Fibroblast of the aortic adventitia (primary cell): ENCODE measurements around the gene SUCLG2. TPM values are rescaled to one million over a fixed set of nuclear protein-coding genes. Genes with fewer than 3 reads are reported as not detected.
A peak's percentile ranks its signal among the peaks of the same experiment; 100 is the strongest.

Experiments
- DNase-seq: peaks from one replicate; pipeline ENCODE4 v3.0.0-alpha.2; 2010; ENCODE audit warnings: low read depth
- H3K4me3 ChIP-seq: 2 replicates; pipeline ENCODE4 v1.5.1; 2011; ENCODE audit warnings: low read depth, mild to moderate bottlenecking, control low read depth, low read length, moderate library complexity
- CTCF ChIP-seq: IDR thresholded peaks from 2 replicates; pipeline ENCODE4 v1.5.1; 2011; ENCODE audit warnings: mild to moderate bottlenecking, low read length, control low read depth, inconsistent platforms; ENCODE audit not compliant: insufficient read depth
- total RNA-seq: library from RNA; depleted of rRNA; stranded (reverse); fragments of >200 nt; gene quantifications from 2 replicates; pipeline ENCODE4 v1.2.3, GENCODE V29; 2012; ENCODE audit warnings: low replicate concordance

Gene SUCLG2
- total RNA-seq, 1 donor: 73.9 TPM

- TF ChIP-seq CTCF: no peak
- no peak for DNase-seq
- H3K4me3 ChIP-seq: no peak overlapping the region
Observed at GRCh38 chr3:67580430-67581000, 73.9 kb downstream of the SUCLG2 start.

GRCh38 chr3:67578416-67578815 is 76.0 kb downstream of the SUCLG2 start:
- H3K4me3 ChIP-seq: no peak overlapping the region
- no peak for TF ChIP-seq CTCF
- no peak for DNase-seq

- no peak overlapping the region for H3K4me3 ChIP-seq
- no peak for TF ChIP-seq CTCF
- DNase-seq: no peak
Observed at GRCh38 chr3:67576441-67576840, 78.0 kb downstream of the SUCLG2 start.

GRCh38 chr3:67569324-67569723 is 85.1 kb downstream of the SUCLG2 start:
- no peak for TF ChIP-seq CTCF
- DNase-seq: no peak

GRCh38 chr3:67567893-67568292 is 86.5 kb downstream of the SUCLG2 start:
- no peak for TF ChIP-seq CTCF
- no peak overlapping the region for H3K4me3 ChIP-seq
- no peak for DNase-seq

More at GRCh38 chr3:67569324-67569723, 85.1 kb downstream of the SUCLG2 start:
- no peak overlapping the region for H3K4me3 ChIP-seq

GRCh38 chr3:67564973-67565372 is 89.4 kb downstream of the SUCLG2 start:
- DNase-seq: no peak
- TF ChIP-seq CTCF: no peak
- no peak overlapping the region for H3K4me3 ChIP-seq

- TF ChIP-seq CTCF: no peak
- H3K4me3 ChIP-seq: no peak overlapping the region
- DNase-seq: peak; percentile 10
Observed at GRCh38 chr3:67564008-67564407, 90.4 kb downstream of the SUCLG2 start.
